Activated CD4-positive, alpha-beta T cell treated with anti-CD3 and anti-CD28 coated beads, Interleukin-2, amount 50 U/mL, for 16 hours (primary cell): ENCODE measurements around the gene ABCB10.
"Not testable (repeated sequence)": the region's sequence is repeated elsewhere in the genome, so short reads cannot be mapped to it uniquely, and the experiment has no call there.

Experiments used
- DNase-seq: peaks from one replicate; pipeline ENCODE4 v3.0.0-alpha.2; 2020

Gene ABCB10

DNA sequence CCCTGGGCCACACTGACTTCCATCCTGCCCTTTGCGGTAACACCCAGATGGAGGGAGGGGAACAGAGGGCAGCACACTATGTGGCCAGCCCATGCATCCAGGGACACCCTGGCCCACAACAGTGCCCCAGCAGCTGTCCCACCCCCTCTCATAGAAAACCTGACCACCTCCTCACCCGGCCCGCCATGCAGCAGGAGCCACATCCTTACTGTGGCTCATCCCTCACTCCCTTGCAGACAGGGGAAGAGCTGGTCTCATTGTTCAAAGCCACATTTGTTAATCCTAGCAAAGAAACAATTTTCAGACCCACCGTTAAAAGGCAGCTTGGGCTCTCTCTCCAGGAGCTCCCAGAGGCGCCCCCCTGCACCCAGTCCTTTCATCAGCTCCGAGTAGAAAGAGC, 27.2 kb downstream of the ABCB10 start:
- DNase-seq = no peak

GRCh38 chr1:229529639-229530038, 28.9 kb downstream of the ABCB10 start:
- DNase-seq = no peak

DNA sequence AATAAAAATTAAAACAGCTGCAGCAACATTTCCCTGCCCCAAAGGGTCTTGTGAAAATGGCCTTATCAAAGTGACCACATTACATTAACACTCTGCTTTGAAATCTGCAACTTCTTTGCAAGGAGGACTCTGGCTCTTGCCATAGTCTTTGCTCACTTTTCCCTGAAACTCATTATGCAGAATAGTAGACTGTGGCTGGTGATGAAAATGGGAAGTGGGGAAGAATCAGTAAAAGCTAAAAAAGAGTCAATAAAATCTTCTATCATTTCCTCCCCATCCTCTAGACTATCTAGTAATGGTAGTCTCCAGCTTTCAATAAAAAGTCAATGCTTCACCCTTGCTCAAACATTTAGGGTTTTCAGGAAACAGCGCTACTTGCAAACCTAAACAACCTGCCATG, 31.8 kb downstream of the ABCB10 start:
- no peak for DNase-seq

DNA sequence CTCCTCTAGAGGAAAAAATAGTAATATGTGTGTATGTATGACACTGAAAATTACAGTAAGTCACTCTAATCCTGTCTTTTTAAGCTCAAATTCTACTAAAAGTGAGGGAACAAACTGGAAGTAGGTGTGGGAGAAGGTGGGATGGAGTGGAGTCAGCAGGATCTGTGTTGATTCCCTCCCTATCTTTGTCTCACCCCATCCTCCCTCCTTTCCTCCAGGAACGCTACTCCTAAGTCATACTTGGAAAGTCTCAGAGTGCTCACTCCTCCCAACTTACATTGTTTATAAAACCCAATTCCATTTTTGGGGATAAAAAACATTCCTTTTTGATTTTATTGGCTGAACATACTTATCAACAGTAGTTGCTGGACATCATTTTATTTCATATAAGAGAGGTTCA, 35.5 kb downstream of the ABCB10 start:
- no peak for DNase-seq

GRCh38 chr1:229514578-229515275, 43.8 kb downstream of the ABCB10 start:
- peak; percentile 66 for DNase-seq

GRCh38 chr1:229511625-229512024, 46.9 kb downstream of the ABCB10 start:
- DNase-seq = not testable (repeated sequence)

DNA sequence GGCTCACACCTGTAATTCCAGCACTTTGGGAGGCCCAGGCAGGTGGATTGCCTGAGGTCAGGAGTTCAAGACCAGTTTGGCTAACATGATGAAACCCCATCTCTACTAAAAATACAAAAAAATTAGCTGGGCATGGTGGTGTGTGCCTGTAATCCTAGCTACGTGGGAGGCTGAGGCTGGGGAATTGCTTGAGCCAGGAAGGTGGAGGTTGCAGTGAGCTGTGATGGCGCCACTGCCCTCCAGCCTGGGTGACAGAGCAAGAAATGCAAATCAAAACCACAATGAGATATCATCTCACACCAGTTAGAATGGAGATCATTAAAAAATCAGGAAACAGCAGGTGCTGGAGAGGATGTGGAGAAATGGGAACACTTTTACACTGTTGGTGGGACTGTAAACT, 47.3 kb downstream of the ABCB10 start:
- DNase-seq = not testable (repeated sequence)

- no peak for DNase-seq
Measured at GRCh38 chr1:229509576-229509975, 48.9 kb downstream of the ABCB10 start.

DNA sequence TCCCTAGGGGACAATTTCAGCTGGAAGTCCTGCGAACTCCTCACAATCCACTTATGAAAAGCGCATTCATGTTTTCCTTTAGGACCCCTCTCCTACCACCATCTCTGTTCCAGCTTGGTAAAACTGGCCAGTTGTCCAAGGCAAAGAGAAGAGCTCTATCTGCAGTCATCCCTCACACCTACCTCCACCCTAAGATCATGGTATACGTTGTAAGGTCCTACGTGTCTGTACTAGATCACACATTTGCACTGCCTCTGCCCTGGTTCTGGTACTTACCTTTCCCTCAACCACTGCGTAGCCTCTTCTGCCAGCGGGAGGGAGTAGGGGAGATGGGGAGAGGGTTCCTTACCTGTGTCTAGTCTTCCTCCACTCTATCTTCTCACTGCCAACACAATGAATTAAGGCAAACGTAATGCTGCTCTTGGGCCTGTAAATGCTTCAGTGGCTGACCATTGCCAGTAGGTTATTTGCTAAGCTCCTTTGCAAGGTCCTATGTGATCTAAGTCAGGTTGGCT, 49.6 kb downstream of the ABCB10 start:
- DNase-seq = no peak

DNA sequence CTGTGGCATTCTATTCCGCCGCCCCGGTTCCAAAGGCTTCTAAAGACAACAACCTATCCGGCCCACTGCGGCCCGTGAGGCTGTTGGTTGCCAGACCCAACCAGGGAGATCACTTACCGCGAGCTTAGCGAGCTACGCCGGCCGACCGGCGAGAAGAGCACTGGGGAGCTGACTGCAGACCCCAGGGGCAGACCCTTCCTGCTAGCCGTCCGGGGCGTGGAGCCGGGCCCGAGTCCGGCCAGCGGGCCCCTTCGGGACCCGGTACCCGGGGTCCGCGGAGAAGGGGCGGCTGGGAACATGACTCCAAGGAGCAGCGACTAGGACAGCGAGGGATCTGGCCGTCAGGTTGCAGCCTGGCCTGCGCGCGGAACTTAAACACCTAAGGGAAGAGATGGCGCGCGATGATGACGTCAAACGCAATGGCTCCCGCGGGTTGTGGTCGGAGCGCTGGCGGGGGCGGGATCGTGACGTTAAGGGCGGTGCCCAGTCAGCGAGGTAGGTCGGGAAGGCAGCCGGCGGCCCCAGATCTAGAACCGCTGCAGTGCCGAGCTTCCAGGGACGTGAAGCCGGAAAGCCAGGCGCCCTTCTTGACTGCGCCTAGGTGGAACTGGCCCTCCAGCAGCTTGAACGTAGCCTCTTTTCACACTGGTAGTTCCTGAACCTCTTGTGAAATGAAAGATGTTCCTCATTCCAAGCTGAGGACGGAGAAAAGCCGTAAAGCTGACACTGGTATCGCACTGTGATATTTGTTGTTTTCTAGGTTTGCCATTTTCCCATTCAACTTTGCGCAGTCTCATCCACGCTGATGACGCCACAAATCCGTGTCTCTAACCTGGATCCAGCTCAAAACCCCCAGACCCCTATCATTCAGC, 50.3 kb downstream of the ABCB10 start, which contains the start of gene NUP133:
NUP133 (minus strand) TSS at position 391 of the 872 bp plus-strand sequence; CDS start at position 299, 92 bp downstream.
- DNase-seq = peak; percentile 98

DNA sequence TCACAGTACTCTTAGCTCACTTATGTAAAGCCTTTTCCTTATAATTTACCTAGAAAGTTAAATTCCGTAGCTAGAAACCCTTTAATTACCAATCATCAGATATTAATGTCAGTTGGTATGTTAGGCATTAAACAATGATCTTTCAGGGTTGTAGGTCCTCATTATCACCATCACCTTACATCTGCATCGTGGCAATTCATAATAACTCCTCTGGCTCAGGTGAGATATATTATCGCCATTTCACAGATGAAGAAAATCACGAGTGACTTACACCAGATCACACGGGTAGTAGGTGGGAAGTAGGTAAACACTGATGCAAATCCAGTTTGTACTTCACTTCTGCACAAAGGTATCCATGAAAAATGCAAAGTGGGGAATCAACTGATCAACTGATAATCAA, 51.0 kb downstream of the ABCB10 start:
- no peak for DNase-seq

DNA sequence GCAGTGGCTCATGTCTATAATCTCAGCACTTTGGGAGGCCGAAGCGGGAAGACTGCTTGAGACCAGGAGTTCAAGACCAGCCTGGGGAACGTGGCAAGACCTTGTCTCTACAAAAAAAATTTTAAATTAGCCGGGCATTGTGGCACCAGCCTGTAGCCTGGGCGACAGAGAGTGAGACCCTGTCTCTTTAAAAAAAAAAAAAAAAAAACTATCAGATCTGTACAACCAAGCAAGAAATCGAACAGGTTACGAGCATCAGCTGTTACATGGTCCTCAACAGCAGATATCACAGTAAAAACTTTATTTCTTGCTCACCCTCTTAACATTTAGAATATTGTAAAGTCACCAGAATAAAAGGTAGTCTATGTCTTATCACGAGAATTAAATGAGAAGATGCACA, 51.9 kb downstream of the ABCB10 start:
- DNase-seq = no peak

GRCh38 chr1:229495782-229496181, 62.7 kb downstream of the ABCB10 start:
- DNase-seq = no peak

GRCh38 chr1:229487181-229487580, 71.3 kb downstream of the ABCB10 start:
- no peak for DNase-seq

DNA sequence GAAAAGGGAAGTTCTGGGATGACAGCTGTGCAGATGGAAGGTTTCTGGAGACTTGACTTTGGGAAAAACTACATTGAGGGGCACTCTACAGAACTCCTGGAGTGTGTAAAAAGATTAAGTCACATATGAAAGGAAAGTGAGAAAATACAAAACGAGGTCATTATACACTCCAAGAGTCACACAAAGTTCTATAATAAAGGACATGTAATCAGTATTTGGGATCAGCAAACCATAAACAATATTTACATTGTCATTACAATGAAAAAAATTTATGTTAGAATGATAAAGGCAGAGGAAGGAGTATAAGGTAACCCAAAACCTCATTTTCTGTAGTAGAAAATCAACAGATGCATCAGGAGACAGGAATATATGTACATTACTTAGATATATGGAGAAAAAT, 73.2 kb downstream of the ABCB10 start:
- no peak for DNase-seq

- no peak for DNase-seq
Measured at GRCh38 chr1:229482511-229482910, 76.0 kb downstream of the ABCB10 start.

- no peak for DNase-seq
Measured at GRCh38 chr1:229480495-229480894, 78.0 kb downstream of the ABCB10 start.

DNA sequence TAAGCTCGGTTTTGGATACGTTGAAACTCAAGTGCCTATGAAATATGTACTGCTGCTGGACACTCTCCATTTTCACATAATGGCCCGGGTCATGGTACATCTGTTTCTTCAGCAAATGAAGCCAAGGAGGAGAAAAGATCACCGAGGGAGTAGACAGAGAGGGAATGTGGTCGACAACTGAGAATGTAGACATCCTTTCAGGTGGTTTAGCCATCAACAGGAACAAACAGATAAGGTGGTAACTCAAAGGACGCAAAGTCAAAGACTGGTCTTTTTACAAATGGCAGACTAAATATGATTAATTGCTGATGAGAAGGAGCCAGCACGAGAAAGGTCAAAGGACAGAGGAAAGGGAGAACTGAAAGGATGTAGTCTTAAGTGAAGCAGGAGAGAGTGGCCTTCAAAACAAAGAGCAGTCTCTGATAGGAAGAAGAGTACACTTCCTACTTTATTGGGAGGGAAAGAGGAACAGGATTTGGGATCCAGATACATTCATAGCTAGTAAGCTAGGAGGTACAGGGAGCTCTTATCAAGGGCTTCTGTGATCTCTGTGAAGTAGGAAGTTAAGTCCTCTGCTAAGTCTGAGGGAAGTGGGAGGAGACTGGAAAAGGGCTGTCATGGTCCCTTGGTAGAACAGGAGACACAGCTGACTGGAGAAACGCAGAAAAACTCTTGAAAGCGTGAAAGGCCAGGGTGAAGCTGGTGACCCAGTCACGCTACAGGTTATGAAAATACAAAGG, 78.7 kb downstream of the ABCB10 start:
- no peak for DNase-seq

DNA sequence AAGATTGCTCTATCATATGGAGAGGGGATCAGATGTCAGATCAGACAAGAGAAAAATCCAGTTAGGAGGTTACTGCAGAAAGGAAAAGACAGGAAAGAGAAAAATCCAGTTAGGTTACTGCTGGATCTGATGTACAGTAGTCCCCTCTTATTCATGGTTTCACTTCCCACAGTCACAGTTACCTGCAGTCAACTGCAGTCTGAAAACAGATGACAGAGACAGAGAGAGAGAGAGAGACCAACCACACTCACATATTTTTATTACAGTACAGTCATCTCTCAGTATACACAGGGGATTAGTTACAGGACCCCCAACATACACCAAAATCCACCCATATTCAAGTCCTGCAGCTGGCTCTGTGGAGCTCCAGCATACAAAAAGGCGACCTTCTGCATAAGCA, 79.7 kb downstream of the ABCB10 start:
- DNase-seq = no peak

- DNase-seq = not testable (repeated sequence)
Measured at GRCh38 chr1:229475859-229476258, 82.6 kb downstream of the ABCB10 start.

DNA sequence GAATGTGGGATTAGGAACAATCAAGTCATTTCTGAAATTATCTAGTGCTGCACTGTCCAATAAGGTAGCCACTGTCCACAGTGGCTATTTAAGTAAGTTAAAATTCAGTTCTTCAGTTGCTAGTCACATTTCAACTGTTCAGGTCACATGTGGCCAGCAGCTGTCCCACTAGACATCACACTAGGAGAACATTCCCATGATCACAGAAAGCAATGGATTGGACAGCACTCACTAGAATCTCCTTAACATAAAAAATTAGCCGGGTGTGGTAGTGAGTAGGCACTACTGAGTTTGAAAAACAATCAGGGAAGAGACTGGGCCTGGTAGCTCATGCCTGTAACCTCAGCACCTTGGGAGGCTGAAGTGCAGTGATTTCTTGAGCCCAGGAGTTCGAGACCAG, 84.0 kb downstream of the ABCB10 start:
- no peak for DNase-seq

DNA sequence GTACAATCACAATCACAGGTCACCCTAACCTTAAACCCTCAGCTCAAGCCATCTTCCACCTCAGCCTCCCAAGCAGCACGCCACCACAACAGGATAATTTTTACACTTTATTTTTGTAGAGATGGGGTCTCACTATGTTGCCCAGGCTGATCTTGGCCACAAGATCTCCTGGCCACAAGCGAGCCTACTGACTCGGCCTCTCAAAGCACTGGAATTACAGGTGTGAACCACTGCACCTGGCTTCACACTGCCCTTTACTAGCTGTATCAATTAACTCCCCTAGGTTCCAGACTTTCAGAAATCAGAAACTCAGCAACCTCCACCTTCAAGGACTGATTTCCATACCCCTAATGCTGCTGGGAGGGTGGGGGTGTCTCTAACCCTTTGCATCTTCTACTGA, 87.3 kb downstream of the ABCB10 start:
- DNase-seq = no peak

DNA sequence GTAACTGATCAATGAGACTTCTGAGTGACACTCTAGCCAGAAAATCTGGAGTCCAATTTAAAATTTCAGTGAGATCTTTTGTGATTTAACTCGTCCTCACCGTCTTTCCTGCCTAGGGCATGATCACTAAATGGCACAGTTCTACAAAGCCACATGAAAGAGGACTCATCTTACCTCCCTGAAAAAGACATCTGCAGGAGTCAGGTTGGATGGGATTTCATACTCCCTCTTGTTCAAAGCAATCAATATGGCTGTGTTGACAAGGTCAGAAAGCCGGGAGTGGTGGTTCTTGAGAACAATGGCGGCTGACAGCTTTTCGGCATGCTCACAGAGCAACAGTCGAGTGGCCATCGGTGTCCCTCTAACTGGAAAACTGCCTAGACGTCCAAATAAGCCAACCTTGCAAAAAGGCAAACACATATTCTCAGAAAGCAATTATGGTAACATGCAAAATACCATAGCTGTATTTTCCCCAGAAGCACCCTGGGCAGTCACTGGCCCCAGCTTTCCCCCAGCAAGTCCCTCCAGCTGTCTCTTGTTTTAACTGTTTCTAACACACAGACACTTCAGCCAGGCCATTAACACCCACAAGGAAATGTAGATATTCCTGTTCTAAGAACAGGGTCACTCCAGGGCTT, 88.0 kb downstream of the ABCB10 start:
- DNase-seq = no peak
